IPS DF 19.7 (cell line): ENCODE data around the gene CLDN5.

ENCODE experiments used
- DNase-seq: peaks from one replicate; pipeline ENCODE4 v3.0.0-alpha.2; 2013; ENCODE audit warnings: low read depth, low spot score

CLDN5 gene

GRCh38 chr22:19522190-19522880 lies 1.9 kb downstream of the CLDN5 start:
- DNase-seq = no peak

DNA sequence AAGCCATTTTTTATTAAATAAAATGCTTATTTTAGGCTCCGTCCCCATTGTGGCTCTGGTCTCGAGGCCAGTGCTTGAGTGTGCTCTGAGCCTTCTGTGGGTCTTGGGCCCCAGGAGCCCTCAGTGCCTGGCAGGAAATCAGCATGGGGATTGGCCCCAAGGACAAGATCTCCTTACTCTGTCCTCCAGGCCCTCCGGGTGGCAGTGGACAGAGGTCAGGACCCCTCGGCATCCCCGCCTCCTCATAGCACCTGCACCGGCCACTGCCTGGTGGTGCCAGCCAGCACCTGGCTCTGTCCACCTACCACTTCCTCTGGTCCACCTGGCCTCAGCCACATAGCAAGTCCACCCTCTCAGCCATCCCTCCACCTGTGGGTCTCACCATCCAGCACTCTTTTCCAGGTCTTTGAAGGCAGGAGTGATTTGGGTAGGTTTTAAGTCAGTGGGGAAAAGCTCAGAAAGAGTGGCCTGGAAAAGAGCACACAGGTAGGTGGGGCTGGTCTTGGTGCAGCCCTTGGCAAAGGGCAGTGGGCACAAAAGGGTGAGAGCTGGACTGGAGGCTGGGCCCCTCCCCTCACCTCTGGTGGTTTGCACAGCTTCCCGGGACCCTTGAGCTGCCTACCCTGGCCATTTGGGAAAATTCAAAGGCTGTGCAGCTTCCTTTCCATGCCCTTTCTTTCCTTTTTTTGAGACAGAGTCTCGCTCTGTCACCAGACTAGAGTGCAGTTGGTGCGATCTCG lies 3.5 kb downstream of the CLDN5 start:
- DNase-seq = no peak

GRCh38 chr22:19520007-19520406 lies 4.2 kb downstream of the CLDN5 start:
- DNase-seq = no peak

DNA sequence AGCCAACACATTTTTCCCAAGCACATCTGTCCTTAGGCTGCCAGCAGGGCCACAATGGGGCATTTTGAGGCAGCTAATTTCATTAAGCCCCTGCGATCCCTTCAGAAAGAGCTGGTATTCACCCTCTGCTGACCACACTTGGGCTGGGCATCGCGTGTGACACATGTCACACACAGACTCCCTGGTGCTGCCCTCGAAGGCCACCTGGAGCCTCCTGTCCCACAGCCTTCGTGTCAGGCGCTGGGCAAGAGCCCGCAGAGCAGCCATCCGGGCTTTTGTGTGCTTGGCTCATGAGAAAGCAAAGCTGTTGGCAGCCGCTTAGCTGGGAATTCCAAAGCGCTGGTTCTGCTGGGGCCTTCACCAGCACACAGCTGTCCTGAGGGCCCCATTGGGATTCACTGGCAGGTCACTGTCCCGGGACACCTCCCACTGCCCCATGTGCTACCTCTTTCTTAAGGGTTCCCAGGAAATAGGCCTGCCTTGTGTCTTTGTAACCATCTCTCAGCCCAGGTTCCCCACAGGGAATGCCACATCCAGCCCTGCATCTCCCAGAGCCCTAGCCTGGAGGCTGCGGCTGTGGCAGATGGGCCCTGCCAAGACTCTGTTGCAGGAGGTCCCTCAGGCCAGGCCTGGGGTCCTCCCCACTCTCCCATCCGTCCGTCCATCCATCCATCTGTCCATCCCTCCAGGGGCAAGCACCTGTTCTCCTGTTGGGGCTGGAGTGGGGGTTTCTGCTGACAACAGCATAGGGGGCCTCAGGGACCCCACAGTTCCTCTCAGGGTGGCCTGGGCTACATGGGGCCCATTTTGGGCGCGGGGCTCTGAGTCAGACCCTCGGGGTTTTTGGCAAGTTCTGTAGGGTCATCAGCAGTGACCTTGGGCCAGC lies 4.9 kb downstream of the CLDN5 start:
- no peak for DNase-seq

DNA sequence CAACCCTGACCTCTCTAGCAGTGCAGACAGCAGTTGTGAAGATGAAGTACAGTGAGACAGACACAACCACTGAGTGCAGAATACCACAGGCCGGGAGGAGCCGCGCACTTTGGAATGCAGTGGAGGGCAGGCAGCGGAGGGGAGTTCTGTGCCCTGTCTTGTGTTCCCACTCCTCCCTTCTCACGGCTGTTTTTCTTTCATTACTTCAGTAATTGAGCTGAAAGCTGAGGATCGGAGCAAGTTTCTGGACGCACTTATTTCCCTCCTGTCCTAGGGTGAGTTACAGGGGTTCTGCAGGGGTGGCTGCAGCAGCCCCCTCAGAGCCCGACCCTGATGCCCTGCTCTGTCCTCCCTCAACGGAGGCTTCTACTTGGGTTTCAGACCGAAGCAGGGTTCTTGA lies 5.6 kb downstream of the CLDN5 start:
- DNase-seq = no peak

DNA sequence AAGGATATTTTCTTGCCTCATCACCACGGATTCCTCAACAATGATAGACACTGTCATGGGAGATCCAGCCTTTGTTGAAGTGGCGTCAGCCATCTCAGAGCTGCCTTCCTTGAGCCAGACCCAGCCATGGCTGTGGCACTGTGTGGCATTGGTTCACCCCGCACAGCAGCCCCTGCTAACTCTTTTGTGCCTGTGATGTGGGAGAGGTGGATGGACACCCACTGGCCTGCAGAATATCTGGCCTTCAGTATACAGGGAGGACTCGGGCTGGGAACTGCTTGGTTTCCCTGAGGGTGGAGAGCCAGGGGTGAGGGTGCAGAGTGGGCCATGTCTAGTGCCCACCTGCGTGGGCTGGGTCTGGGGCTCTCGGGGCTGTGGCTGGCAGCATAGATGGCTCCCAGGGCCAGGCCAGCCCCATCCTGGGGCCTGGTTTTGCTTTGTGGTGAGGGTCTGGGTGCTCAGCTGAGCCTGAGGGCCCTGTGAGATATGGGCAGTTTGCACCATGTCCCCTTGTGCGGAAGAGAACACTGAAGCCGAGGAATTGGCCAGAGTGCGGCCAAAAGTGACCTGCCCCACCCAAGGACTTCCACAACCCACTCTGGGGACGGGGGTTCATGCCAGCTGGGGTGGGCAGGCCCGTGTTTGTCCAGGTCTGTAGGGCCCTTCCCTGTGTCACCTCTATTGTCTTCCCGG lies 6.1 kb downstream of the CLDN5 start:
- no peak for DNase-seq

DNA sequence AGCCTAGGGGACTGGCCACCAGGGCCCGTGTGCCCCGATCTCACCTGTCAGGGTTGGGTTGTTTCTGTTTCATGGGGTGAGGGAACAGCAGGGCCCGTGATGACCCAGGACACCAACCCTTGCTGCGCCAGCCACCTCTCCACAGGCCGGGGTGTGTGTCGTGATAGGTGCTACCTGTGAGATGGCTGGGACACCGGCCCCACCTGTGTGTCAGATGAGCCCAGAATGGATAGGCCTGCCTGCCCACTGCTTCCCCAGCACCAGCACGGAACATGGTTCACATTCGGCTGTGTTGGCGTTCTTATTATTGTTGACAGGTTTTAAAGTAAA lies 7.1 kb downstream of the CLDN5 start:
- DNase-seq = no peak

- no peak for DNase-seq
Measured at GRCh38 chr22:19516378-19517170, 7.6 kb downstream of the CLDN5 start.

DNA sequence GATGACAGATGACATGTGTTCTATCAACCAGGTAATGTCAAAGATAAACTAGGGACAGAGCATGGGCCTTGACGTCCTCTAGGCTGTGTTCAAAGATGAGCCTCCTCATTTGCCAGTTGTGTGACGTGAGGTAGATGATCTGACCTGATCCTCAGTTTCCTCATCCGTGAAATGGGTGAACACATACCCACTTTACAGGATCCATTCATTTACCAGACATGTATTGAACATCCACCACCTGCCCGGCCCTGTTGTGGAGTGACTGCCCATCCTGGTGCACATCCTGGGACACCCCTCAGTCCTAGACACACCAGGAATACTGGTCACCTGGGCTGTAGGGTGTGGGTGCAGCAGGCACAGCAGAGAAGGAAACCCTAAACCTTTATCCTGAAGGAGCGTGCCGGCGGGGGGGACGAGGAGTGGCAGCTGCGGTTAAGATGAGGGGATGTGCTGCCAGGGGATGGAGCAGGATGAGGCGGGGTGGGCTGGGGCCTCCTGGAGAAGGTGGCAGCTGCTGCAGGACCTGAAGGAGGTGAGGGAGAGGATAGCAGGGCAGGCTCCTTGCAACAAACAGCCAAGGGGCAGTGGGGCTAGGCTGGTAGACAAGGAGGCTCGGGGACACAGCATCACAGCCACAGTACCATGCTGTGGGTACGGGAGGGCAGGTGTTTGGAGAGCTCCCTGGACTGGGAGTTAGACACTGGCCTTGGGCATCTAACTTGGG lies 8.4 kb downstream of the CLDN5 start:
- DNase-seq = no peak

DNA sequence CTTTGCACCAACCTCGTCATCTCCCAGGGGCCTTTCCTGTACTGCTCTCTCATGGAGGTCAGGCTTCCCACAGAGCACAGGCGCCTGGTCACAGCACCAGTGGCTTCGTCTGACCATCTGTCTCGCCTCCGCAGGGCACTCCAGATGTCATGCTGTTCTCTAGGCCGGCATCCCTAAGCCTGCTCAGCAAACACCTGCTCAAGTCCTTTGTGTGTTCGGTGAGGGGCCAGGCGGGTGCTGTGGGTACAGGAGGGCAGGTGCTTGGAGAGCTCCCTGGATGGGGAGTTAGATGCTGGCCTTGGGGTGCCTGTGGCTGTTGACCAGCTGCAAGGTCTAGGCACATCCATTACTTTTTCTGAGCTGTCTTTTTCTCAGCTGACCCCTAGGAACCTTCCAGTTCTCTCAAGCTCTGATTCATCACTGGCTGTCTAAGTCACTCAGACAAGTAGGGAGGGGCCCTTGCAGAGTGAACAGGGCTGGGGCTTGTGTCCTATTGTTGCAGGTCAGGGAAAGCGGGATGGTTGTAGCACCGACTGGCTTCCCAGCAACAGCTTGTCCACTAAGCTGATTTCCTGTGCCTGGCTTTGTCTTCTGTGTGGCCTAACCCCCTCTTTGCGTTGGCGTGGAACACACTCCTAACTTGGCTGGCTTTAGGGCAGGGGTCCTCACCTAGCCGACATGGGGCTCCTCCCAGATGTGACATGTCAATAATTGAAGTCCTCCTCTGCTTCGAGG lies 9.2 kb downstream of the CLDN5 start:
- DNase-seq = no peak

- DNase-seq = no peak
Measured at GRCh38 chr22:19513823-19514222, 10.4 kb downstream of the CLDN5 start.

DNA sequence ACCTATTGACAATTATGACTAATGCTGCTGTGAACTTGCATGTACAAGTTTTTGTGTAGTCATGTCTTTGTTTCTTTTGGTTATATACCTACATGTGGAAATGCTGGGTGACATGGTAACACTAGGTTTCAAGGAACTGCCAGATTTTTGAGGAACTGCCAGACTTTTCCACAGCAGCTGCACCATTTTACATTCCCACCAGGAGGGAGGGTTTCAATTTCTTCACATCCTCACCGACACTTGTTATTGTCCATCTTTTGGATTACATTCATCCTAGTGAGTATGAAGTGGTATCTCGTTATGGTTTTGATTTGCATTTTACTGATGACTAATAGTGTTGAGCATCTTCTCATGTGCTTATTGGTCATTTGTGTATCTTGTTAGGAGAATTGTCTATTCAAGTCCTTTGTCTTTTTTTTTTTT lies 13.3 kb downstream of the CLDN5 start:
- DNase-seq = no peak

- no peak for DNase-seq
Measured at GRCh38 chr22:19509923-19510322, 14.3 kb downstream of the CLDN5 start.

- DNase-seq = no peak
Measured at GRCh38 chr22:19509191-19509590, 15.0 kb downstream of the CLDN5 start.

- DNase-seq = no peak
Measured at GRCh38 chr22:19508024-19508776, 16.0 kb downstream of the CLDN5 start.

DNA sequence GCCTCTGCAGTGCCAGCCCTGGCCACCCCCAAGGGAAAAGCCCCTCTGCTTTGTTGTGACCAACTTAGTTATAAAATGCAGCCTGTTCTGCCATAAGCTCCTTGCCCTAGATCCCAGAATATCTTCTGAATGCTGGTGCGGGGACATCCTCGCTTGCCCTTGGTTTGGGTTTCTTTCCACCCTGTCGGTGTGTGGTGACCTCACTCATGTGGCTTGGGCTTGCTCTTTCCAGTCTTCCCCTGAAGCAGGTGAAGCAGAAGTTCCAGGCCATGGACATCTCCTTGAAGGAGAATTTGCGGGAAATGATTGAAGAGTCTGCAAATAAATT lies 16.7 kb downstream of the CLDN5 start:
- DNase-seq = no peak

GRCh38 chr22:19506212-19506611 lies 18.0 kb downstream of the CLDN5 start:
- no peak for DNase-seq

GRCh38 chr22:19505735-19506126 lies 18.5 kb downstream of the CLDN5 start:
- no peak for DNase-seq
